ENCODE measurements around the gene SDK1. TPM values are rescaled to one million over a fixed set of nuclear protein-coding genes. Genes with fewer than 3 reads are reported as not detected.

SDK1 gene
- total RNA-seq, 2 experiments from 2014 or later: 0.19 to 0.36 TPM

- DNase-seq (ENCODE audit: low spot score): no peak
These were observed 237.0 kb downstream of the SDK1 start for GRCh38 chr7:3538041-3538440.

GRCh38 chr7:3540456-3541220 lies 239.6 kb downstream of the SDK1 start:
- Histone ChIP-seq H3K4me3 (ENCODE audit: low read depth, low read length, poor library complexity, severe bottlenecking) (no peak overlapping the region), H3K9me2 (ENCODE audit: insufficient read depth, low read length) (no peaks in the 10 kb centered on the region), H3K4me1 (ENCODE audit: insufficient read depth, low read length, poor library complexity, severe bottlenecking) (no peaks in the 10 kb centered on the region), H3K79me2 (ENCODE audit: insufficient read depth, low read depth, low read length) (no peaks in the 10 kb centered on the region), H3K9me3 (ENCODE audit: low read length) (no peaks in the 10 kb centered on the region), H3K36me3 (ENCODE audit: insufficient read depth, low read length) (no peaks in the 10 kb centered on the region), H3K4me2 (ENCODE audit: low read length) (no peak overlapping the region), H4K20me1 (ENCODE audit: insufficient read depth, low read length) (no peaks in the 10 kb centered on the region), H2AFZ (ENCODE audit: low read length) (no peak overlapping the region), H3K27ac (ENCODE audit: low read depth, low read length, poor library complexity, severe bottlenecking) (no peak overlapping the region)
- ChIA-PET POLR2A (no interaction called here), CTCF (ENCODE audit: unreplicated experiment) (no interaction called here)
- intact Hi-C loops (cut with micrococcal nuclease; ENCODE audit: unreplicated experiment): no loop called here
- DNase-seq (ENCODE audit: low spot score): no peak
- TF ChIP-seq EZH2phosphoT487 (IDR thresholded peaks at IDR 0.05; ENCODE audit: borderline replicate concordance, low read depth, low read length) (no peak), CTCF (conservative IDR thresholded peaks at IDR 0.05; ENCODE audit: low read length) (no peak)
- BruUV-seq (replicated peaks): no TSS peak

More at GRCh38 chr7:3538041-3538440, 237.0 kb downstream of the SDK1 start:
- Histone ChIP-seq H3K4me3 (ENCODE audit: low read depth, low read length, poor library complexity, severe bottlenecking) (no peak overlapping the region), H3K79me2 (ENCODE audit: insufficient read depth, low read depth, low read length) (no peaks in the 10 kb centered on the region), H4K20me1 (ENCODE audit: insufficient read depth, low read length) (no peaks in the 10 kb centered on the region), H3K9me2 (ENCODE audit: insufficient read depth, low read length) (no peaks in the 10 kb centered on the region), H3K4me2 (ENCODE audit: low read length) (no peak overlapping the region), H3K4me1 (ENCODE audit: insufficient read depth, low read length, poor library complexity, severe bottlenecking) (no peaks in the 10 kb centered on the region), H3K27ac (ENCODE audit: low read depth, low read length, poor library complexity, severe bottlenecking) (no peak overlapping the region), H3K36me3 (ENCODE audit: insufficient read depth, low read length) (no peaks in the 10 kb centered on the region), H3K9me3 (ENCODE audit: low read length) (no peaks in the 10 kb centered on the region), H2AFZ (ENCODE audit: low read length) (no peak overlapping the region)
- TF ChIP-seq CTCF (conservative IDR thresholded peaks at IDR 0.05; ENCODE audit: low read length) (no peak), EZH2phosphoT487 (IDR thresholded peaks at IDR 0.05; ENCODE audit: borderline replicate concordance, low read depth, low read length) (no peak)
- ChIA-PET POLR2A (interaction anchor here (0.6 kb wide), 1 partner anchor 264 kb away, joined by 3 read pairs; no protein-coding TSS in a partner anchor), CTCF (ENCODE audit: unreplicated experiment) (no interaction called here)
- intact Hi-C loops (cut with micrococcal nuclease; ENCODE audit: unreplicated experiment): no loop called here
- no TSS peak for BruUV-seq (replicated peaks)

- Histone ChIP-seq H3K27ac (ENCODE audit: low read depth, low read length, poor library complexity, severe bottlenecking) (no peak overlapping the region), H2AFZ (ENCODE audit: low read length) (no peak overlapping the region), H3K4me1 (ENCODE audit: insufficient read depth, low read length, poor library complexity, severe bottlenecking) (no peaks in the 10 kb centered on the region), H3K9me3 (ENCODE audit: low read length) (no peaks in the 10 kb centered on the region), H3K4me3 (ENCODE audit: low read depth, low read length, poor library complexity, severe bottlenecking) (no peak overlapping the region), H3K36me3 (ENCODE audit: insufficient read depth, low read length) (no peaks in the 10 kb centered on the region), H4K20me1 (ENCODE audit: insufficient read depth, low read length) (no peaks in the 10 kb centered on the region), H3K9me2 (ENCODE audit: insufficient read depth, low read length) (no peaks in the 10 kb centered on the region), H3K79me2 (ENCODE audit: insufficient read depth, low read depth, low read length) (no peaks in the 10 kb centered on the region), H3K4me2 (ENCODE audit: low read length) (no peak overlapping the region)
- TF ChIP-seq EZH2phosphoT487 (IDR thresholded peaks at IDR 0.05; ENCODE audit: borderline replicate concordance, low read depth, low read length) (no peak), CTCF (conservative IDR thresholded peaks at IDR 0.05; ENCODE audit: low read length) (peak; percentile 60)
- DNase-seq (ENCODE audit: low spot score): no peak
- no TSS peak for BruUV-seq (replicated peaks)
- ChIA-PET CTCF (ENCODE audit: unreplicated experiment) (no interaction called here), POLR2A (no interaction called here)
- intact Hi-C loops (cut with micrococcal nuclease; ENCODE audit: unreplicated experiment): no loop called here
These were observed 243.2 kb downstream of the SDK1 start for GRCh38 chr7:3544202-3544601.

Measured in OCI-LY7 (cell line).